HCT116 (cell line): Measurements from ENCODE around the gene UBE2E2. TPM values are rescaled to one million over a fixed set of nuclear protein-coding genes. Genes with fewer than 3 reads are reported as not detected.

Source experiments
- ATAC-seq: fragments of 200-7000 bp; cut with Tn5 transposase; 2 replicates; pipeline ENCODE4 v1.9.1; 2020; ENCODE audit warnings: mild to moderate bottlenecking, moderate library complexity
- BruUV-seq: library from RNA; stranded (reverse); fragments of 400-500 nt; replicated peaks from 2 replicates; lab custom pipeline; 2021; lab: Mats Ljungman, UMichigan
- CTCF ChIA-PET: fragments of 300-600 bp; sonication (Branson Sonifier 250); formaldehyde crosslinking; loops from one replicate; lab custom pipeline; 2021; ENCODE audit warnings: antibody characterized with exemption; lab: Charles Lee
- POLR2A ChIA-PET: fragments of 300-600, 350-600 bp; sonication (Branson Sonifier 250); formaldehyde crosslinking; loops from one replicate; lab custom pipeline; 2021; ENCODE audit warnings: antibody characterized with exemption; lab: Charles Lee
- RAD21 ChIA-PET, 2 experiments: fragments of 300-600 bp; sonication (Branson Sonifier 250); formaldehyde crosslinking; loops; one replicate each; lab custom pipeline; 2023; ENCODE audit warnings: low total read pairs in 2 of 2; ENCODE audit not compliant: uncharacterized antibody in 2 of 2, unreplicated experiment in 2 of 2, low non-redundant PET in 1 of 2; lab: Charles Lee
- DNase-seq: peaks from one replicate; pipeline ENCODE4 v3.0.0-alpha.2; 2010; ENCODE audit warnings: low read depth, low spot score
- H2AFZ ChIP-seq: fragments of 200-600 bp; shearing (Covaris generic), sonication (generic); 2 replicates; pipeline ENCODE4 v1.6.1; 2017; ENCODE audit warnings: low read depth, mixed run types, mixed read lengths, antibody characterized with exemption, low read length; ENCODE audit not compliant: poor library complexity, severe bottlenecking
- H3K27ac ChIP-seq: 2 replicates; pipeline ENCODE4 v1.5.1; 2012; ENCODE audit warnings: low read depth, low read length
- H3K27me3 ChIP-seq: fragments of 200-600 bp; sonication (generic); 2 replicates; pipeline ENCODE4 v1.6.1; 2016; ENCODE audit warnings: mixed run types, low read length, mixed read lengths; ENCODE audit not compliant: insufficient read depth
- H3K36me3 ChIP-seq, 2 experiments: fragments of 200-500 bp in 1 of 2; fragments of 200-600 bp in 1 of 2; sonication (Bioruptor generic) in 1 of 2; sonication (generic) in 1 of 2; 2 replicates each; pipeline versions ENCODE4 v1.5.1 to v1.6.1; 2014 to 2016; ENCODE audit warnings: low read length in 2 of 2, inconsistent platforms in 1 of 2, mixed read lengths in 1 of 2, mixed run types in 1 of 2; ENCODE audit not compliant: insufficient read depth in 2 of 2, control insufficient read depth in 1 of 2
- H3K4me1 ChIP-seq, 2 experiments: fragments of 200-600 bp in 1 of 2; sonication (generic) in 1 of 2; 2 replicates each; pipeline versions ENCODE4 v1.5.1 to v1.6.1; 2012 to 2017; ENCODE audit warnings: low read length in 2 of 2, inconsistent platforms in 1 of 2, mild to moderate bottlenecking in 1 of 2, mixed read lengths in 1 of 2, mixed run types in 1 of 2, moderate library complexity in 1 of 2; ENCODE audit not compliant: insufficient read depth in 2 of 2, control insufficient read depth in 1 of 2
- H3K4me2 ChIP-seq: fragments of 200-600 bp; sonication (generic); 2 replicates; pipeline ENCODE4 v1.6.1; 2017; ENCODE audit warnings: mixed run types, low read length, mixed read lengths
- H3K4me3 ChIP-seq, 2 experiments: fragments of 200-600 bp in 1 of 2; sonication (generic) in 1 of 2; replicated peaks in 1 of 2; 2 replicates each; pipeline ENCODE4 v1.5.1; 2011 to 2016; ENCODE audit warnings: low read length in 2 of 2, control low read depth in 1 of 2, low read depth in 1 of 2, mild to moderate bottlenecking in 1 of 2, mixed read lengths in 1 of 2, mixed run types in 1 of 2
- H3K79me2 ChIP-seq: fragments of 200-600 bp; sonication (generic); 2 replicates; pipeline ENCODE4 v1.6.1; 2017; ENCODE audit warnings: mild to moderate bottlenecking, mixed run types, low read length, moderate library complexity, mixed read lengths; ENCODE audit not compliant: insufficient read depth
- H3K9ac ChIP-seq: fragments of 200-600 bp; sonication (generic); 2 replicates; pipeline ENCODE4 v1.6.1; 2016; ENCODE audit warnings: low read length, mixed read lengths
- H3K9me2 ChIP-seq: fragments of 200-600 bp; sonication (generic), shearing (Covaris generic); 2 replicates; pipeline ENCODE4 v1.6.1; 2017; ENCODE audit warnings: mixed run types, mild to moderate bottlenecking, moderate library complexity; ENCODE audit not compliant: insufficient read depth
- H3K9me3 ChIP-seq, 2 experiments: fragments of 200-500 bp in 1 of 2; fragments of 200-600 bp in 1 of 2; sonication (Bioruptor generic) in 1 of 2; sonication (generic) in 1 of 2; 2 replicates each; pipeline ENCODE4 v1.6.1; 2014 to 2017; ENCODE audit warnings: low read length in 2 of 2, mixed read lengths in 2 of 2, inconsistent platforms in 1 of 2, low read depth in 1 of 2, mild to moderate bottlenecking in 1 of 2, mixed run types in 1 of 2, moderate library complexity in 1 of 2; ENCODE audit not compliant: control insufficient read depth in 1 of 2, insufficient read depth in 1 of 2
- H4K20me1 ChIP-seq: fragments of 200-600 bp; sonication (generic), shearing (Covaris generic); 2 replicates; pipeline ENCODE4 v1.6.1; 2017; ENCODE audit warnings: mixed run types, mild to moderate bottlenecking, moderate library complexity; ENCODE audit not compliant: insufficient read depth
- CEBPB ChIP-seq: IDR thresholded peaks from 2 replicates; pipeline ENCODE4 v1.6.1; 2012; ENCODE audit warnings: low read depth
- EZH2 ChIP-seq: fragments of 200-600 bp; sonication (generic); IDR thresholded peaks from 2 replicates; pipeline ENCODE4 v1.6.1; 2017; ENCODE audit warnings: antibody characterized with exemption, mixed run types
- EZH2phosphoT487 ChIP-seq: fragments of 200-600 bp; IDR thresholded peaks from 2 replicates; pipeline ENCODE4 v1.6.1; 2018; ENCODE audit warnings: antibody characterized with exemption, borderline replicate concordance
- POLR2AphosphoS5 ChIP-seq: IDR thresholded peaks from 2 replicates; pipeline ENCODE4 v1.6.1; 2011; ENCODE audit warnings: mild to moderate bottlenecking, low read depth, low read length, moderate library complexity
- REST ChIP-seq: IDR thresholded peaks from 2 replicates; pipeline ENCODE4 v1.6.1; 2012; ENCODE audit warnings: low read depth
- TCF7L2 ChIP-seq: IDR thresholded peaks from 2 replicates; pipeline ENCODE4 v1.7.0; 2011; ENCODE audit warnings: borderline replicate concordance, inconsistent platforms; ENCODE audit not compliant: insufficient read depth, insufficient read length; ENCODE audit errors: extremely low read depth
- YY1 ChIP-seq: IDR thresholded peaks from 2 replicates; pipeline ENCODE4 v1.6.1; 2011; ENCODE audit warnings: low read length, low read depth, moderate library complexity, mild to moderate bottlenecking; ENCODE audit not compliant: insufficient replicate concordance; ENCODE audit errors: extremely low read depth
- intact Hi-C: fragments of 100-400 bp; cut with micrococcal nuclease; formaldehyde crosslinking; loops from 2 replicates; pipeline ENCODE4 v1.10.0; 2022
- total RNA-seq: library from RNA; stranded (reverse); gene quantifications from one replicate; pipeline ENCODE4 v1.2.1, GENCODE V29; 2021; ENCODE audit not compliant: unreplicated experiment

The UBE2E2 gene
- total RNA-seq, 1 experiment from 2014 or later = 21.4 TPM

- TF ChIP-seq REST (no peak), YY1 (no peak), EZH2phosphoT487 (no peak), EZH2 (no peak)
Observed at GRCh38 chr3:23252122-23252521, 49.0 kb downstream of the UBE2E2 start (continued).

- Histone ChIP-seq H3K9me3 (no peaks in the 10 kb centered on the region), H2AFZ (no peak overlapping the region), H3K4me3 (no peak overlapping the region), H3K36me3 (no peaks in the 10 kb centered on the region), H3K27me3 (no peaks in the 10 kb centered on the region), H4K20me1 (no peaks in the 10 kb centered on the region), H3K79me2 (no peaks in the 10 kb centered on the region), H3K27ac (no peak overlapping the region), H3K9me2 (no peaks in the 10 kb centered on the region; the same call in 1 of the 2 replicates), H3K4me2 (no peak overlapping the region), H3K9ac (no peak overlapping the region), H3K4me1 (no peaks in the 10 kb centered on the region)
- intact Hi-C loops = no loop called here
- no peak for TF ChIP-seq TCF7L2
- no peak for TF ChIP-seq POLR2AphosphoS5
- no peak for TF ChIP-seq CEBPB
- no peak for TF ChIP-seq REST
- no peak for TF ChIP-seq EZH2phosphoT487
- RAD21 ChIA-PET = no interaction called here
- DNase-seq = no peak
- POLR2A ChIA-PET = no interaction called here
- CTCF ChIA-PET = no interaction called here
- ATAC-seq = no peak
- BruUV-seq = no TSS peak
Observed at GRCh38 chr3:23253214-23253613, 50.1 kb downstream of the UBE2E2 start.
